Measurements from ENCODE around the gene SMAP1.

- TF ChIP-seq ZNF274 (IDR thresholded peaks at IDR 0.05; ENCODE audit: low read depth, low read length) (no peak), SUZ12 (IDR thresholded peaks at IDR 0.05; ENCODE audit: extremely low read depth, insufficient read depth, insufficient read length) (no peak)
Measured at GRCh38 chr6:70872469-70872868, 204.8 kb downstream of the SMAP1 start.
